ACHN (cell line): ENCODE measurements around the gene ATP5PD.

Source experiments
- DNase-seq: peaks from one replicate; pipeline ENCODE4 v3.0.0-alpha.2; 2015
- in situ Hi-C: cut with HindIII; loops from 2 replicates; pipeline ENCODE4 v1.10.0; 2017; ENCODE audit warnings: low sequenced_read_pairs, low pct_ligation_motif_present, low pct_unique_long_range_greater_than_20kb

Gene ATP5PD

DNA sequence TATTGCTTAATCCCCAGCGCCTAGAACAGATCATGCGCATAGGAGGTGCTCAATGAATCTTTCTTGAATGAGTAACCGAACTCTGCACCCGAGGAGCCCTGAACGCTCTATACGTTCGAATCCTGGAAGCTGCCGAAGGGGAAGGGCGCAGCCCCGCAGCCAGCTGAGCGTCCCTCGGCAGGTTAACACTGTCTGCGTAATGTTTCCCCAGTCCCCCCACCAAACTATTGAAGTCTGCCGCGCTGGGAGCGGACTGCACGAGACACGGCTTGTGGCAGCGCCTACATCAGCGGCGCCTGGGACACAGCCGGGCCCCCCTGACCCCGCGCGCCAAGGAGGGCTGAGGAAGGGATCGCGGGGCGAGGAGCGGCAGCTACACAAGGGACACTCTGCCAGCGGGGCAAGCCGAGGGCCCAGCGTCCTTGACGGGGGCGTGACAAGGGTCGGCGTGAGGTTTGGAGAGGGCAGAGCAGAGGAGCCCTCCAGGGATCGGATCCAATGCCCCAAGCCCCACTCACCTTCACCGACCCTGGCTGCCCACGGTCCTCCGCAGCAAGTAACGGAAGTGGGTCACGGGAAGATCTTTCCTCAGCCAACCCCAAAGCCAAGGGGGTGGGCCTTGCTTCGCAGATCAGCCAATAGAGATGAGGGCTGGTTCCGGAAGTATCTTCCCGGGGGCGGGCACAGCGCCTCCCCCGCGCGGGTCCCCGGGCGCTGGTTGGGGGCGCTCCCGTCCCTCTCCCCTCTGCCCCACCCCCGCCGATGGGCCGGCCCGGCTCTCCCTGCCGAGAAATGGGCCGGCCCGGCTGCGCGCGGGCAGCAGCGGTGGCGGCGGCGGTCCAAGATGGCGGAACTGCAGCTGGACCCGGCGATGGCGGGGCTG, at the start of gene ATP5PD, which contains the start of gene KCTD2:
Gene ATP5PD, minus strand, starts transcription at position 563 of the 883 bp plus-strand sequence. CDS start 4,319 bp downstream, outside the sequence.
Gene KCTD2, plus strand, starts transcription at position 819 of the 883 bp plus-strand sequence. Its CDS starts 26 bp downstream, at position 845.
- DNase-seq = peak; percentile 98
- in situ Hi-C loops = no loop called here

DNA sequence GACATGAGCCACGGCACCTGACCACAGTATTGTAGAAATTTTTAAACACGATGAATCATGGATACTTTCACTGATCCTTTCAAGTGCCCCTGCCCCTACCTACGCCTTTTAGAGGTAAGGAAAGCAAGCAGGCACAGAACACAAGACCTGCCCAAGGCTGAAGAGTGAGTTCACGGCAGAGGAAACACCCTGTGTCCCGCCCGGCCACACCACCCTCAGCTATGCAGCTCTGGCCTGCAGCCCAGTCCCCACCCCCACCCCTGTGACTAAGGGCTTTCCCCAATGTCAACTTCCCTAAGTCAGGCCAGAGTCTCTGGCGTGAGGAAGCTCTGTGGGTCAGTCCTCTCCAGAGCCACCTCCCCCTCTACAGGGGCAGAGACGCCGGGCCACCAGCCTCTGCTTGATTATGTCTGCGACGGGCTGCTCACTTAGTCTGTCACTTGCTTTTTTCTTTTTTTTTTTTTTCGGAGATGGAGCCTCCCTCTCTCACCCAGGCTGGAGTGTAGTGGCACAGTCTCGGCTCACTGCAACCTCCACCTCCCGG, 49.4 kb upstream of the ATP5PD start:
- peak; percentile 93 for DNase-seq
- in situ Hi-C loops = no loop called here

DNA sequence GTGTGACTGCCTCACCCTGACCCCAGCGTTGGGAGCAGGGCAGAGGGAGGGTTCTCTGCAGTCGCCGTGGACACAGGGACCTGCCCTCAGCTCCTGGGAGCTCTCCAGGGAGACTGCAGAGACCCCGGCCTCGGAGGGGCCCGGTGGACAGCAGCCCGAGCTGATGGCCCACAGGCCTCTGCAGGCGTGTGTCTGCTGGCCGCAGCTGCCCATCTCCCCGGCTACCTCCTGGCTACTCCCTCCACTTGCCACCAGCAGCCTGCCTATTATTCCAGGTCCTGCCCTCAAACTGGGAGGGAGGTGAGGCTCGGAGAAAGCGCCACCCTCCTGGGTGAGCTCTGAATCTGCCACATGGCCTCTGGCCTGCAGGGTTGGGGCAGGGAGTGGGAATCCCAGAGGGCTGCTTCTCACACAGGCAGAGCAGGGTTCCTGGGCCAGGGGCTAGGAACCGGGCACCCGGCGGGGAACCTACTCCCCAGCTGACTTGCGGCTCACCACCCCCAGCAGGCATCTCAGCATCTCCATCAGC, 48.2 kb upstream of the ATP5PD start:
- in situ Hi-C loops = no loop called here

DNA sequence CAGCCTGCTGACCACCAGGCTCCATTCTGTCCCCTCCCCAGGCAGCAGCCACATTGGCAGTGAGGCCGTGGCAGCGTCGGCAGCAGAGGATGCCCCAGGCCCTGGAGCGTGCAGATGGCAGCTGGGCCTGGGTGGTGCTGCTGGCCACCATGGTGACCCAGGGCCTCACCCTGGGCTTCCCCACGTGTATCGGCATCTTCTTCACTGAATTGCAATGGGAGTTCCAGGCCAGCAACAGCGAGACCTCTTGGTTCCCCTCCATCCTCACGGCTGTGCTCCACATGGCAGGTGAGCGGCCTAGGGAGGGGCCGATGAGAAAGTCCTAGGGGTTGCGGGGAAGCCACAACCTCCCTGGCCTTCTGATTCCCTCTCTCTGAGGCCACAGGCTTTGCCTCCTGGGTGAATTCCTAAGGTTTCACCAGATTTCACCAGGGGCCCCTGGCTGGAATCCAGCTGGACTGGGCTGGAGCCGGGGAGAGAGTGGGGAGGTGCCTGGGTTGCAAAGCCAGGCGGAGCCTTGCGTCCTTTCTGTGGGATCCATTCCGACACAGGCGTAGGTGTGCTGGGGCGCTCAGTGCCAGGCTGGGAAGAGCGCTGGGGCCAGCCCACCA, 46.9 kb upstream of the ATP5PD start:
- no peak for DNase-seq
- in situ Hi-C loops = no loop called here

More for the DNA sequence above, 48.2 kb upstream of the ATP5PD start:
- DNase-seq = no peak

GRCh38 chr17:75091855-75092327, 45.1 kb upstream of the ATP5PD start:
- DNase-seq = no peak
- in situ Hi-C loops = no loop called here

GRCh38 chr17:75090871-75091854, 44.4 kb upstream of the ATP5PD start:
- in situ Hi-C loops = no loop called here
- no peak for DNase-seq

DNA sequence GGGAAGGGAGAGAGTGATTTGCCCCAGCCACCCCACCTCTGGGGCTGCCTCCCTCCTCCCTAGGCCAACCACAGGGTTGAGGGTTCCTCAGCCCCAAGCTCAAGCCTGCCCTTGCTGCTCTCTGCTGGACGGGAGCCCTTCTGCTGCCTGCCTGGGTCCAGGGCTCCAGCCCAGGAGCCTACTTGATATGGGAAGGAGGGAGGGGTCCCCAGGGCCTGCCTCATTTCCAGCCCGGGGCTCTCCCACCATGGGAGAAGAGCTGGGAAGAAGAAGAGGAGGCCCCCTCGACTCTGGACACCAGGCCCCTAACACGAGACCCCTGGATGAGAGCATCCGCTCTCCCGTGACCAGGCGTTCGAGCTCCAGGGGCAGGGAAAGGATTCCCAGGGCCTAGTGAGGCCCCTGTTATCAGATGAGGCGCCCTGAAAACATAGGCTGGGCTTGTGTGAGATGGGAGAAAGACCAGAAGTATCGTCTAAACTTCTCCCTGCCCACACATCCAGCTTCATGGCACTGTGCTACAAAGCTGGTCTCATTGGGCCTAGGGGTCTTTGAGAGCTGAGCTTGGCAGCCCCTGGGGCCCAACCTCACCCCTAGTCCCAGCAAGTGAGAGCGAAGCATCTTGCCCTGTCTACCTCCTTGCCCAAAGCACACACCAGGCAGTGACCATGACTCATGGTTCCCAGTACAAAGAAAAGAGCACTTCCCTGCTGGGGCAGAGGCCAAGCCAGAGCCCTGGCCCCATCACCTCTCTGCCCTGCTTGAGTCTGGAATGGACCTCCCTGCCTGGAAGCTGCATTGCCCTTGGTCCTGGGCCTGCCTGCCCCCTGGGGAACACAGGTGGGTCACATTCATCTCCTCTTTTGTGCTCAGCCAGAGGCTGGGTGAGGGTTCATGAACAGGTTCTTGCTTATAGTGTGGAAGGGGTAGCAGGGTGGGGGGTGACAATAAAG, 42.0 kb upstream of the ATP5PD start:
- peak; percentile 52 for DNase-seq

DNA sequence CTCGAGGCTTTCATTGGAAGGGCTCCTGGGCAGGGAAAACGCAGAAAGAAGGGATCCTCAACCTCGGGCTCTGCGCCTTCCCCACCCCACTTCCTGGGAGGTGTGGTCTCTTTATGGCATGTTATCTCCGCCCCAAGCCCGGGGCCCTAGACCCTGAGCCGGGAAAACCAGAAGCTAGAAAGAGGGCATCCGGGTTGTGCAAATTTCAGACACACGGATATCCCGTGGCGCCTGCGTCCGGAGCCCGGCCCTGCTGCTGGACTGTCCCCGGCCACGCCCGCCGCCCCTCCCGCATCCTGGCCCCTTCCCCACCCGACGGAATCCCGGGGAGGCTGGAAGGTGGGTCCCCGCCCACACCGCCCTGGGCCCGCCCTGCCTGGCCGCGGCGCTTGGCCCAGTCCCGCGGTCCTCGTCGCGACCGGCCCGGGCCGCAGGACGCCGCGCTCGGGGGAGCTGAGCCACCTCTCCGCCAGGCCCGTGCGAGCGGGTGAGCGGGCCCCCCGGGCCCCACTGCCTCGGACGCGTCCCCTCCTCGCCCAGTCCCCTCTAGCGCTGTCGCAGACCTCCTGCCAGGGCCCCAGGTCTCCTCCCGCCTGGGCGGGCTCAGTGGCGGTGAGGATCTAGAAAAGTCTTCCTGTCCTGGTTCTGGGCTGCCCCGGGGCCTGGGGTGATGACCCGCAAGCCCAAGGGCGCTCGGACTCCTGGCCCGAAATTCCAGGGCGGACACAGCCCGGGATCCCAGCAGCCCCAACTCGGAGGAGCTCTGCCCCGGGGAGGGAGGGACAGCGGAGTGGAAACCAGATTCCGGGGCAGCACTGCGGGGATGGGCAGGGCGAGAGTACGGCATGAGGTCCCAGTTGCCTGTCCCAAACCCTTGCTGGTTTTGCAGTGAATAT, 41.0 kb upstream of the ATP5PD start, which contains the start of gene SLC16A5:
Gene SLC16A5, plus strand, starts transcription at position 397 of the 896 bp plus-strand sequence. CDS start 5,683 bp downstream, outside the sequence.
- in situ Hi-C loops = no loop called here
- no peak for DNase-seq

More for the DNA sequence above, 42.0 kb upstream of the ATP5PD start:
- in situ Hi-C loops = no loop called here

DNA sequence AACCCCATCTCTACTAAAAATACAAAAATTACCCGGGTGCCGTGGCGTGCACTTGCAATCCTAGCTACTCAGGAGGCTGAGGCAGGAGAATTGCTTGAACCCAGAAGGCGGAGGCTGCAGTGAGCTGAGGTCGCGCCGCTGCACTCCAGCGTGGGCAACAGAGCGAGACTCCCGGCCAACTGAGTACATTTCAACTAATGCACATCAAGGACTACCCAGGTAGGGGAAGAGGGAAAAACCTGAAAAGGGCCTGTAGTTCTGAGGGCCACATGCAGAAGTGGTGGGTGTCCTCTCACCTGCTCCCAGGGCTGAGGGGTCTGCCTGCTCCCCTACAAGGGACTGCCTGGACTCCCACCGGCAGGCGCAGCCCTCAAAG, 40.4 kb upstream of the ATP5PD start:
- no peak for DNase-seq
- in situ Hi-C loops = no loop called here

DNA sequence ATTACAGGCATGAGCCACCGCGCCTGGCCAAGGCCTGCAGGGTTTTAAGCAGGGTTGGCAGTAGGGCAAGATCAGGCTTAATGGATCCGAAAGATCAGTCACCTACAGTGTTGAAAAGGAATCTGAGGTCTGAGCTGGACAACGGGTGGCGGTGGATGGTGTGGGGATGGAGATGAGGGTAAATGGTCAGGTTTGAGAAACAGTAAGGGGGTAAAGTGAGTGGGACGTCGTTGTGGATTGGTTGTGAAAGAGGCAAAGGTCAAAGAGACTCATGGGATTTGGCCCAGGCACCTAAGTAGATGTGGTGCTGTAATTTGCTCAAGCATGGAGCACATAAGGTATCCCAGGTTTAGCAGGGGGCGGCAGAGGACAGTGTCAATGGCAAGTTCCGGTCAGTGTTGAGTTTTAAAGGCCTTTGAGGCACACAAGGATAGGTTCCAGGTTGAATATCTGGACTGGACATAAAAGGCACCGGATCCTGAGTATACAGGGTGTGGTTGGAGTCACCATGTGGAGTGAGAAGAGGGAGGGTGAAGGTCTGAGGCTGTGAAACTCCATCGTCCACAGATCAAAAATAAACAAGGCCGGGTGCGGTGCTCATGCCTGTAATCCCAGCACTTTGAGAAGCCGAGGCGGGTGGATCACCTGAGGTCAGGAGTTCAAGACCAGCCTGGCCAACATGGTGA, 39.9 kb upstream of the ATP5PD start:
- in situ Hi-C loops = no loop called here
- no peak for DNase-seq

- DNase-seq = no peak
- in situ Hi-C loops = no loop called here
These were observed 37.4 kb upstream of the ATP5PD start for GRCh38 chr17:75084039-75084660.

GRCh38 chr17:75082683-75083082, 35.9 kb upstream of the ATP5PD start:
- in situ Hi-C loops = no loop called here
- DNase-seq = no peak

DNA sequence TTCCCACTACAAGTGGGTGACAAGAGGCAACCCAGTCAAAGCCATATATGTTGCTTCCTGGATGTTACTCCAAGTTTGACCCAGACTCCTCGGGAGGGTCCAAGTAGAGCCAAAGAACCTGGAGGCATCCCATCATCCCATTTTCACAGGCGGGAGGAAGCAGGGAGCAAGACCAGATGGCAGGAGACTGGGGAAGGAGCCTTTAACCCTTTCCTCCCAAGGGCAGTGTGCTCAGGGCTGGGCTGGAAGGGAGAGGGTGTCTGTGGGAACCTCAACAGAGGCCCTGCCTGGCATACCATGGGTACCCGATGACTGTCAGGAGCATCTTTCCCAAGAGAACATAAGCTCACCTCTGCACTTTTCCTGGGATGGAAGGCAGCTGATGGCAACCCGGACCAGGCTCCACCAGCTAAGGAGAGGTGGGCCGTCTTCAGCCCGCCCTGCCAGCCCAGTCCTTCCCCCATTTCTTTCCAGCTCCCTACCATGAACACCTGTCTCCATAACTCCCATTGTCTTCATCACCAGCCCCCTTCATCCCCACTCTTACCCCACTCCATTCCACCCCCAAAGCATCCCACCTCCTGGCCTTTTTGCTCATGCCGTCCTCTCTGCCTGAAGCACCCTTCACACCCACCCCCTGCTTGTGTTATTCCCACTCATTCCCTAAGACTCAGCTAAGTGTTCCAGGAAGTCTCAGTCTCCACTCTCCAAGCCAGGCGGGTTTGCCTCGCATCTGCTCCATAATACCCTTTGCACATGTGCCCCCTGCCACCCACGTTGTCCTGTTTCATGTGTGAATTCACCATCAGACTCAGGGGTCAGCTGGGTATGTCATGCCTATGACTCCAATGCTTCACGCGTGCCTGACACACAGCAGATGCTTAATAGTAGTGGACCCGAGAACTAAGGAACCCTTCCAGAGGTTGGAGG, 35.1 kb upstream of the ATP5PD start:
- DNase-seq = no peak
- in situ Hi-C loops = no loop called here

- in situ Hi-C loops = no loop called here
- no peak for DNase-seq
These were observed 32.2 kb upstream of the ATP5PD start for GRCh38 chr17:75079023-75079373.
